NCI-H748 treated with DMSO at 0.1 percent for 48 hours (cell line): ENCODE results near the gene SDK2.

Experiments used
- DNase-seq: peaks from one replicate; lab custom pipeline; 2025; lab: John Stamatoyannopoulos, UW

SDK2 gene

GRCh38 chr17:73452009-73452408, 192.2 kb downstream of the SDK2 start:
- no peak for DNase-seq

- DNase-seq, result no peak
Measured at GRCh38 chr17:73447319-73447718, 196.9 kb downstream of the SDK2 start.

GRCh38 chr17:73446617-73447016, 197.6 kb downstream of the SDK2 start:
- DNase-seq, result no peak

GRCh38 chr17:73445466-73445865, 198.8 kb downstream of the SDK2 start:
- DNase-seq, result no peak

- no peak for DNase-seq
Measured at GRCh38 chr17:73444021-73444420, 200.2 kb downstream of the SDK2 start.

GRCh38 chr17:73439597-73439996, 204.6 kb downstream of the SDK2 start:
- no peak for DNase-seq

- DNase-seq, result no peak
Measured at GRCh38 chr17:73437826-73438225, 206.4 kb downstream of the SDK2 start.

GRCh38 chr17:73436954-73437353, 207.3 kb downstream of the SDK2 start:
- DNase-seq, result no peak

GRCh38 chr17:73435412-73435811, 208.8 kb downstream of the SDK2 start:
- DNase-seq, result no peak

GRCh38 chr17:73434154-73434553, 210.1 kb downstream of the SDK2 start:
- DNase-seq, result no peak

- DNase-seq, result no peak
Measured at GRCh38 chr17:73433501-73433900, 210.7 kb downstream of the SDK2 start.

- DNase-seq, result no peak
Measured at GRCh38 chr17:73432624-73433190, 211.5 kb downstream of the SDK2 start.

- no peak for DNase-seq
Measured at GRCh38 chr17:73431401-73432205, 212.6 kb downstream of the SDK2 start.

- peak; percentile 48 for DNase-seq
Measured at GRCh38 chr17:73430848-73431247, 213.4 kb downstream of the SDK2 start.

GRCh38 chr17:73430165-73430680, 214.0 kb downstream of the SDK2 start:
- DNase-seq, result peak; percentile 18

- DNase-seq, result peak; percentile 26
Measured at GRCh38 chr17:73429440-73430164, 214.6 kb downstream of the SDK2 start.

- DNase-seq, result peak; percentile 23
Measured at GRCh38 chr17:73427198-73427597, 217.0 kb downstream of the SDK2 start.

- no peak for DNase-seq
Measured at GRCh38 chr17:73424571-73424970, 219.7 kb downstream of the SDK2 start.

- DNase-seq, result no peak
Measured at GRCh38 chr17:73423806-73424205, 220.4 kb downstream of the SDK2 start.

- no peak for DNase-seq
Measured at GRCh38 chr17:73423159-73423715, 221.0 kb downstream of the SDK2 start.

GRCh38 chr17:73422121-73422520, 222.1 kb downstream of the SDK2 start:
- DNase-seq, result no peak

- no peak for DNase-seq
Measured at GRCh38 chr17:73420897-73421296, 223.3 kb downstream of the SDK2 start.

- no peak for DNase-seq
Measured at GRCh38 chr17:73419881-73420280, 224.4 kb downstream of the SDK2 start.
